ENCODE data around the gene SLC9A1. TPM values are rescaled to one million over a fixed set of nuclear protein-coding genes. Genes with fewer than 3 reads are reported as not detected.
"Not testable (repeated sequence)": the region's sequence is repeated elsewhere in the genome, so short reads cannot be mapped to it uniquely, and the experiment has no call there.

SLC9A1 gene
- 1.7 and 2.4 TPM in 2 replicates for total RNA-seq (2014; rRNA removed; shearing (Covaris generic))
- polyA plus RNA-seq (2015; cell fraction: cytosol; rRNA removed): 9.9 and 13.4 TPM in 2 replicates
- polyA plus RNA-seq (2015; cell fraction: nucleus; rRNA removed): 6.3 and 13.5 TPM in 2 replicates

DNA sequence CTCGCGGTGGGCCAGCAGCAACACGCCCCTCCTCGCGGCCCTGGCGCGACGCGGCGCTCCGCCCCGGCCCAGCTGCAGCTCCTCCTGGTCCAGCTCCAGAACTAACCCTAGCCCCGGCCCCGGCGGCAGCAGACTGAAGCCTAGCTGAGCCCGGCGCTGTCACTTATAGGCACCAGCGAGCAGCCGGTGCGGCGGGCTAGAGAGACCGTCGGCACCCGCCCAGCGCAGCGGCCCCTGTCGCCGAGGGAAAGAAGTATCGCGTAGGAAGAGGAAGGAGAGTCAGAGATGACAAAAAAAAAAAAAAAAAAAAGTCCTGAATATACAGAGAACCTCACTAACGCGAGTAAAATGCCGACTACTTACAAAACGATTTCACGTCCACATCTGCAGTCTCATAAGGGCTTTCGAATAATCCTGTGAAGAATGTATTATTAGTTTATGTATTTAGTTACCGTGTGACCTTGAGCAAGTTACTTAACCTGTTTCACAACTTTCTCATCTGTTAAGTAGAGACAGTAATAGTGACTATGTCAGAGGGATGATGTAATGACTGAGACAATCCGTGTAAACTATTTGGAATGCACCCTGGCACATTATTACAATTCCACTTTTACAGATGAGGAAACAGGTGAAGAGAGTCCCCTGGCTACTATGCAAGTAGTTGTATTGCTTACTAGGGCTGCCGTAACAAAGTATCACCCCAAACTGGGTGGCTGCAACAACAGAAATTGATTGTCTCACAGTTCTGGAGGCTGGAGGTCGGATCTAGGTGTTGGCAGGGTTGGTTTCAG lies at the start of gene SLC9A1:
Gene SLC9A1 (minus strand): TSS at position 135 of the 791 bp plus-strand sequence. CDS start 791 bp downstream, outside the sequence.
- DNase-seq (ENCODE audit: low read depth, low spot score): peak; percentile 86
- in situ Hi-C loops (cut with HindIII; ENCODE audit: low pct_unique_long_range_greater_than_20kb, low sequenced_read_pairs): no loop called here

- no peak for DNase-seq (ENCODE audit: low read depth, low spot score)
- in situ Hi-C loops (cut with HindIII; ENCODE audit: low pct_unique_long_range_greater_than_20kb, low sequenced_read_pairs): no loop called here
These were observed 49.0 kb upstream of the SLC9A1 start for GRCh38 chr1:27203946-27204345.

GRCh38 chr1:27201295-27201694 lies 46.4 kb upstream of the SLC9A1 start:
- in situ Hi-C loops (cut with HindIII; ENCODE audit: low pct_unique_long_range_greater_than_20kb, low sequenced_read_pairs): no loop called here
- DNase-seq (ENCODE audit: low read depth, low spot score): no peak

DNA sequence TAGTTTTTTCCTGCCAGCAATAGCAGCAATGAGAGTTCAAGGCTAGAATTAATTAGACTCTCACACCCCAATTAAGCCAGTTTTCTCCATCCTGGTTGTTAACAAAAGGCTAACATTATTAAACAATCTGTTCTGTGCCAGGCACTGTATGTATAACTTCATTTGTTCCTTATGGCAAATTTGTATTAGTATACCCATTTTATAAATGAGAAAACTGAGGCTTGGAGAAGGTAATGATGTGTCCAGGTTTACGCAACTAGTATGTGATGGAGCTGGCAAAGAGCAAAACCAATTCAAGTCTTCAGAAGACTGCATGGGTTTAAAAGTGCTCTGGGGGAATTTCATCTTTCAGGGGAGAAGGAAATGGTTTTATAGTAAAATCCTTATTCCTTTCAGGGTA lies 38.3 kb upstream of the SLC9A1 start:
- no peak for DNase-seq (ENCODE audit: low read depth, low spot score)

DNA sequence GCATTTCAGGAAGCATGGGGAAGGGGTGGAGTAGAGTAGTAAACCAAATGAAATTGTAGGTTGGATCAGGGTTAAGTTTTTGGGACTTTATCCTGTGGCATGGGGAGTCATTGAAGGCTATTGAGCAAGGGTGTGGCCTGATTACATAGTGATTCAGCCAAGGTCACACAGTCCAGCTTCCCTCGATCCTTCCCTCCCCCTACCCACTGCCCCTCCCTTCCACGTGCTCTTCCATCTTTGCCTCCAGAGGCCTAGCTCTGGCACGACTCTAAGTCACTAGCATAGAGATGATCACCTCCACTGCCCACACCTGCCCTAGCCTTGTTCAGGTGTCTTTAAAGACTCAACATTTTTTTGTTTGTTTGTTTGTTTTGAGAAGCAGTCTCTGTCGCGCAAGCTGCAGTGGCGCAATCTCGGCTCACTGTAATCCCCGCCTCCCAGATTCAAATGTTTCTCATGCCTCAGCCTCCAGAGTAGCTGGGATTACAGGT lies 37.2 kb upstream of the SLC9A1 start:
- DNase-seq (ENCODE audit: low read depth, low spot score): no peak
- in situ Hi-C loops (cut with HindIII; ENCODE audit: low pct_unique_long_range_greater_than_20kb, low sequenced_read_pairs): no loop called here

More for the DNA sequence above, 38.3 kb upstream of the SLC9A1 start:
- in situ Hi-C loops (cut with HindIII; ENCODE audit: low pct_unique_long_range_greater_than_20kb, low sequenced_read_pairs): no loop called here

- DNase-seq (ENCODE audit: low read depth, low spot score); in situ Hi-C loops (cut with HindIII; ENCODE audit: low pct_unique_long_range_greater_than_20kb, low sequenced_read_pairs): not testable (repeated sequence)
These were observed 29.7 kb upstream of the SLC9A1 start for GRCh38 chr1:27184665-27185064.

GRCh38 chr1:27179979-27180378 lies 25.1 kb upstream of the SLC9A1 start:
- in situ Hi-C loops (cut with HindIII; ENCODE audit: low pct_unique_long_range_greater_than_20kb, low sequenced_read_pairs): no loop called here
- no peak for DNase-seq (ENCODE audit: low read depth, low spot score)

GRCh38 chr1:27179379-27179778 lies 24.5 kb upstream of the SLC9A1 start:
- in situ Hi-C loops (cut with HindIII; ENCODE audit: low pct_unique_long_range_greater_than_20kb, low sequenced_read_pairs): no loop called here
- DNase-seq (ENCODE audit: low read depth, low spot score): no peak

DNA sequence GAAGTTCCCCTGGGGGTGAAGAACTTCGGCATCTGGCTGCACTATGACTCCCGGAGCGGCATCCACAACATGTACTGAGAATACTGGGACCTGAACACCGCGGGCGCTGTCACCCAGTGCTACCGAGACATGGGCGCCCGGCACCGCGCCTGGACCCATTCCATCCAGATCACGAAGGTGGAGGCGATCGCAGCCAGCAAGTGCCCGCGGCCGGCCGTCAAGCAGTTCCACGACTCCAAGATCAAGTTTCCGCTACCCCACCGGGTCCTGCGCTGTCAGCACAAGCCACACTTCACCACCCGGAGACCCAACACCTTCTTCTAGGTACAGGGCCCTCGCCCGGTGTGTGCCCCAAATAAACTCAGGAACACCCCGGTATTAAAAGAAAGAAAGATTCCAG lies 22.0 kb upstream of the SLC9A1 start:
- in situ Hi-C loops (cut with HindIII; ENCODE audit: low pct_unique_long_range_greater_than_20kb, low sequenced_read_pairs): no loop called here
- DNase-seq (ENCODE audit: low read depth, low spot score): no peak

DNA sequence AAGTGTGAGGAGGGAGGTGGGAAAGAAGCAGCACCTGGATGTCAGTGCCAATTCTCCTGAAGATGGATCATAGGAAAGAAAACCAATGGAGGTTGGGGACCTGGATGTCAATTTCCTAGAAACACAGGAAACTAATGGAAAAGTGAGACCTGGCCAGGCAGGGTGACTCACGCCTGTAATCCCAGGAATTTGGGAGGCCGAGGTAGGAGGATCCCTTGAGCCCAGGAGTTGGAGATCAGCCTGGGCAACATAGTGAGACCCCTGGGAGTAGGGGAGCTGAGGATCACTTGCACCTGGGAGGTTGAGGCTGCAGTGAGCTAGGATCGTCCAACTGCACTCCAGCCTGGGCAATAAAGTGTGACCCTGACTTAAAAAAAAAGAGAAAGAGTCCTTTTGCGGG lies 21.4 kb upstream of the SLC9A1 start:
- DNase-seq (ENCODE audit: low read depth, low spot score): no peak
- in situ Hi-C loops (cut with HindIII; ENCODE audit: low pct_unique_long_range_greater_than_20kb, low sequenced_read_pairs): no loop called here

- DNase-seq (ENCODE audit: low read depth, low spot score); in situ Hi-C loops (cut with HindIII; ENCODE audit: low pct_unique_long_range_greater_than_20kb, low sequenced_read_pairs): not testable (repeated sequence)
These were observed 18.1 kb upstream of the SLC9A1 start for GRCh38 chr1:27172992-27173391.

GRCh38 chr1:27166929-27167328 lies 12.0 kb upstream of the SLC9A1 start:
- DNase-seq (ENCODE audit: low read depth, low spot score): no peak
- in situ Hi-C loops (cut with HindIII; ENCODE audit: low pct_unique_long_range_greater_than_20kb, low sequenced_read_pairs): no loop called here

DNA sequence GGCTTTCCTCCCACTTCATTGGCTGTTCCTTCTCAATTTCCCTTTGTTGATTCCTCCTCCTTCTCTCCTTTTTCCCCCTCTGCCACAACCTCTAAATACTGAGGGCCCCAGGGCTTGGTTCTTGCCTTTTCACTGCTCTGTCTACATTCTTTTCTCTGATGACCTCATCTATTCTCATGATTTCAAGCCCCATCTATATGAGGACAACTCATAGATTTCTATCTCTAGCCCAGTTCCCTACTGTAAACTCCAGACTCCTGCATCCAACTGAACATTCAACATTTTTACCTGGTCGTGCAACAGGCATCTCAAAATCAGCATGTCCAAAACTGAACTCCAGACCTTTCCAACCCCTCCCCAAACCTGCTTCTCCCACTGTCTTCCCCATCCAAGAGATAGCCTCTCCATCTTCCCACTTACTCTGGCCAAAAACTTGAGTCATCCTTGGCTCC lies 11.5 kb upstream of the SLC9A1 start:
- in situ Hi-C loops (cut with HindIII; ENCODE audit: low pct_unique_long_range_greater_than_20kb, low sequenced_read_pairs): no loop called here

DNA sequence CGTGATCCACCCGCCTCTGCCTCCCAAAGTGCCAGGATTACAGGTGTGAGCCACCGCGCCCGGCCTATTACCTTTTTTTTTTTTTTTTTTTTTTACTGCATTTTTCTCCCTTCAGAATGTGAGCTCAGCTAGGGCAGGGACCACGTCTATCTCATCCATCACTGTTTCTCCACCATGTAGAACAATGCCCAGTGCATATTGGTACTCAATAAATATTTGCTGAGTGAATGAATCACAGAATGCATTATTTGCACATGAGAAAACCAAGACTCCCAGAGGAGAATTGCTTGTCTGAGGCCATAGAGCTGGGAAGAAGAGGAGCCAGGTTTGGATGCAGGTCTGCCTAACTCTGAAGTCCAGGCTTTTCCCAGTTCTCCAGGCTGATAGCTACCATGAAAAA lies 8.2 kb upstream of the SLC9A1 start:
- no peak for DNase-seq (ENCODE audit: low read depth, low spot score)
- in situ Hi-C loops (cut with HindIII; ENCODE audit: low pct_unique_long_range_greater_than_20kb, low sequenced_read_pairs): no loop called here

More for the DNA sequence above, 11.5 kb upstream of the SLC9A1 start:
- DNase-seq (ENCODE audit: low read depth, low spot score): no peak

DNA sequence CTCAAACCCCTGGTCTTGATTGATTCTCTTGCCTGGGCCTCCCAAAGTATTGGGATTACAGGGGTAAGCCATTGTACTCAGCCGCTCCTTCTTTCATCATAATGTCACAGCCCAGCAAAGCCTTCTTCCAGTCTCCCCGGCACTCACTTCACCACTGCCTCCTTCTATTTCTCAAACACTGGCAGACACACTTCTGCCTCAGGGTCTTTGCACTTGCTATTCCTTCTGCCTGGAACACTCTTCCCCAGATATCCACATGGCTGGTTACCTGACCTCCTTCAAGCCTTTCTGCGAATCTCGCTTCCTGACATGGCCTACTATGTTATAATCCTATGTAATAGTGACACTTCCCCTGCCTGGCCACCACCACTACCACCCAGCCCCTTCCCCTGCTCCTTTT lies 7.2 kb upstream of the SLC9A1 start:
- no peak for DNase-seq (ENCODE audit: low read depth, low spot score)
- in situ Hi-C loops (cut with HindIII; ENCODE audit: low pct_unique_long_range_greater_than_20kb, low sequenced_read_pairs): no loop called here

DNA sequence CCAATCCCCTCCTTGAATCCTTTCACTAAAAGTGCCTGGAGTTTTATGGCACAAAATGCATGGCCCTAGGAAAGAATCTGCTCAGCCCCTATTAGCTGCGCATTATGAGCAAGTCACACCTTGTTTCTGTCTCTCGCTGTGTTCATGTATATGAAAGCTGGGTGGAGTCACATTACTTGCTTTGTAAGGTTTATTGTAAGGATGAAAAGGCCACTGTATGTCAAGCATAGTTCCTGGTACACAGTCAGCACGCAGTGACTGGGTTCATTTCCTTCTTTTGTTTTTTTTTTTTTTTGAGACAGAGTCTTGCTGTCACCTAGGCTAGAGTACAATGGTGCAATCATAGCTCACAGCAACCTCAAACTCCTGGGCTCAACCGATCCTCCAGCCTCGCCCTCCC lies 6.7 kb upstream of the SLC9A1 start:
- no peak for DNase-seq (ENCODE audit: low read depth, low spot score)
- in situ Hi-C loops (cut with HindIII; ENCODE audit: low pct_unique_long_range_greater_than_20kb, low sequenced_read_pairs): no loop called here

DNA sequence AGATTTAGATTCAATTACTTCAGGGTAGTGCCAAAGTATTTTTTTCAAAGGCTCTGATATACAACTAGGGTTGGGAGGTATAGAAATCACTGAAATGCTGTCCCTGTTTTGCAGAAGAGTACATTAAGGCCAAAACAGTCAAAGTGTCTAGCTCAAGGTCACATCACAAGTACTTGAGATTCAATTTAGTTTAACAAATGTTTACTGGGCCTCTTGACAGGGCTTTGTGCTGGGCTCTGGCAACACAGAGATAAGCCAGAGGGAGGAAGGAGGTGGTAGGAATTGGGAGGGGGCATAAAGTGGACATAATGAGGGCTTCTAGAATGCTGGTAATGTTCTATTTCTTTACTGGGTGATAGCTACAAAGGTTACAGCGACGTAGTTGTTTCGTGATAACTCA lies 2.3 kb upstream of the SLC9A1 start:
- DNase-seq (ENCODE audit: low read depth, low spot score): no peak

GRCh38 chr1:27154469-27154990 lies 395 bp downstream of the SLC9A1 start:
- in situ Hi-C loops (cut with HindIII; ENCODE audit: low pct_unique_long_range_greater_than_20kb, low sequenced_read_pairs): no loop called here
- DNase-seq (ENCODE audit: low read depth, low spot score): no peak

More for the DNA sequence above, 2.3 kb upstream of the SLC9A1 start:
- in situ Hi-C loops (cut with HindIII; ENCODE audit: low pct_unique_long_range_greater_than_20kb, low sequenced_read_pairs): no loop called here

GRCh38 chr1:27153927-27154358 lies 982 bp downstream of the SLC9A1 start:
- in situ Hi-C loops (cut with HindIII; ENCODE audit: low pct_unique_long_range_greater_than_20kb, low sequenced_read_pairs): no loop called here
- DNase-seq (ENCODE audit: low read depth, low spot score): no peak
